Effector CD4-positive, alpha-beta T cell (primary cell): ENCODE data around the gene TNFRSF18.
A peak's percentile ranks its signal among the peaks of the same experiment; 100 is the strongest.
"Not testable (repeated sequence)": the region's sequence is repeated elsewhere in the genome, so short reads cannot be mapped to it uniquely, and the experiment has no call there.

Experiments used
- DNase-seq: peaks from one replicate; pipeline ENCODE4 v3.0.0-alpha.2; 2020

The TNFRSF18 gene

DNA sequence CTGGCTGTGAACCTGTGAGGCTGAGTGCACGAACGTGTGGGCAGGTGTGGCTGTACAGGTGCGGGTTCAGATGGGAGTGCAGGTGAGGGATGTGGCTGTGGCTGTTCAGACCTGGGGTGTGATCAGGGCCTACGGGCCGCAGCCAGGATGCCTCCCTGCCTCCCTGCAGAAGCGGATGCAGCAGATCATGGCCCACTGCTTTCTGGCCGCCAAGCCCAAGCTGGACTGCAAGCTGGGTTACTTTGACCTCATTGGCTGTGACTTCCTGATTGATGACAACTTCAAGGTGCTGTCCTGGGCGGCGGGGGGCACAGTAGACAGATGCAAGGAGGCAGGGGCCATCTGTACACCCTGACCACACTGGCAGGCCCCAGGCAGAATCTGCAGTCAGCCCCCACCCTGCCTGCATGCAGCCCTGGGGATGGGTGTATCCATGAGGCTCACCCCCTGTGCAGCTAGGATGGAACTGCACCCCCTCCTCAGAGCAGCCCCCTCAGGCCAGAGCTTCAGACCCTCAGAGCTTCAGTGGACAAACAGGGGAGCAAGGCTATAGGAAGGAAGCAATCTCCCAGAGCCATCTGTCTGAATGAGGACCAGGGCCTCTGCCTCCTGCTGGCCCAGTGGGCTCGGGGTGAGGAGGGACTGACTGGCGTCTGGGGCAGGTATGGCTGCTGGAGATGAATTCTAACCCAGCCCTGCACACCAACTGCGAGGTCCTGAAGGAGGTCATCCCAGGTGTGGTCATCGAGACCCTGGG is 9.8 kb downstream of the TNFRSF18 start:
- peak; percentile 1 for DNase-seq

DNA sequence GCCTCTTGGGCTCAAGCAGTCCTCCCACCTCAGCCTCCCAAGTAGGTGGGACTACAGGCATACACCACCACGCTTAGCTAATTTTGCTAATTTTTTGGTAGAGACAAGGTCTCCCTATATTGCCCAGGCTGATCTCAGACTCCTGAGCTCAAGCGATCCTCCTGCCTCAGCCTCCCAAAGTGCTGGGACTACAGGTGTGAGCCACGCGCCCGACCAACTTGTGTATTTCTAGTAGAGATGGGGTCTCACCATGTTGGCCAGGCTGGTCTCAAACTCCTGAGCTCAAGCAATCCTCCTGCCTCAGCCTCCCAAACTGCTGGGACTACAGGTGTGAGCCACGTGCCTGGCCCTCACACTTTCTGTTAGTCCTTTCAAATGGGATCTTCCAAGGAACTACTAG is 10.7 kb downstream of the TNFRSF18 start:
- DNase-seq: not testable (repeated sequence)

DNA sequence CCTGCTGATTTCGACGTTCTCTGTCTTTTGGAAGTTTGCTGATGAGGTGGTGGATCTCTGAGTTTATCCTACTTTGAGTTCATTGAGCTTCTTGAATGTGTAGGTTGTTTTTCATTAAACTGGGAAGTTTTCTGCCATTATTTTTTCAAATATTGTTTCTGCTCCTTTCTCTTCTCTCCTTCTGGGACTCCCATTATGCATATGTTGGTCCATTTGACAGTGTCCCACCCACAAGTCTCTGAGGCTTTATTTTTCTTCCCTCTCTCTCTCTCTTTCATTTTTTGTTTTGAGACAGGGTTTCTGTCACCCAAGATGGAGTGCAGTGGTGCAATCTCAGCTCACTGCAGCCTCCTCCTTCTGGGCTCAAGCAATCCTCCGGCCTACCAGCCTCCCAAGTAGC is 11.7 kb downstream of the TNFRSF18 start:
- DNase-seq: no peak

DNA sequence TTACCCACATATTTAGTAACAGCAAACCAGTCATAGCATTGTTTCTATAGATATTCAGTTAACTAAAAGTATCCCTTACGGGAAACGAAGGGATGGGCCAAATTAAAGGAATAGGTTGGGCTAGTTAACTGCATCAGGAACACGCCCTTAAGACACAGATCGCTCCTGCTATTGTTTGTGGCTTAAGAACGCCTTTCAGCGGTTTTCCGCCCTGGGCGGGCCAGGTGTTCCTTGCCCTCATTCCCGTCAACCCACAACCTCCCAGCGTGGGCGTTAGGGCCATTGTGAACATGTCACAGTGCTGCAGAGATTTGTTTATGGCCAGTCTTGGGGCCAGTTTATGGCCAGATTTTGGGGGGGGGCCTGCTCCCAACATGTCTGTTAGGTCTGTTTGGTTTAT is 14.7 kb downstream of the TNFRSF18 start:
- no peak for DNase-seq

DNA sequence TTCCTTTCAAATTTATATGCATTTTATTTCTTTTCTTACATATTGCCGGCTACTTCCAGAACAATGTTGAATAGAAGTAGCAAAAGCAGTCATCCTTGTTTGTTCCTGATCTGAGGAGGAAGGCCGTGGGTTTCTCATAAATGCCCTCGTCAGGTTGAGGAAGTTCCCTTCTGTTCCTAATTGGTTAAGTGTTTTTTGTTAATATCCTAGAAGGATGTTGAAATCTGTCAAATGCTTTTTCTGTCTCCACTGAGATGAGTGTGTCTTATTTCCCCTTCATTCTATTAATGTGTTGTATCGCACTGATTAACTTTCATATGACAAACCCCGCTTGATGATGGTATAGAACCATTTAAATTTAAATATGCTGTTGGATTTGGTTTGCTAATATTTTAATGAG is 17.3 kb downstream of the TNFRSF18 start:
- DNase-seq: no peak

DNA sequence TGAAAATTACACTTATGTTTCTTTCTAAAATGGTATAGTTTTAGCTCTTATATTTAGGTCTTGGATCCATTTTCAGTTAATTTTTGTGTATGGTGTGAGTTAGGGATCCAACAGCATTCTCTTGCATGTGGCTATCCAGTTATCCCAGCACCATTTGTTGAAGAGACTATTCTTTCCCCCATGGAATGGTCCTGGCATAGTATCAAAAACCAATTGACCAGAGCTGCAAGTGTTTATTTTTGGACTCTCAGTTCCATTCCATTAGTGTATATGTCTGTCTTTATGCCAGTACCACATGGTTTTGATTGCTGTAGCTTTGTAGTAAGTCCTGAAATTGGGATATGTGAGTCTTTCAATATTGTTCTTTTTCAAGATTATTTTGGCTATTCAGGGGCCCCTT is 18.5 kb downstream of the TNFRSF18 start:
- no peak for DNase-seq

DNA sequence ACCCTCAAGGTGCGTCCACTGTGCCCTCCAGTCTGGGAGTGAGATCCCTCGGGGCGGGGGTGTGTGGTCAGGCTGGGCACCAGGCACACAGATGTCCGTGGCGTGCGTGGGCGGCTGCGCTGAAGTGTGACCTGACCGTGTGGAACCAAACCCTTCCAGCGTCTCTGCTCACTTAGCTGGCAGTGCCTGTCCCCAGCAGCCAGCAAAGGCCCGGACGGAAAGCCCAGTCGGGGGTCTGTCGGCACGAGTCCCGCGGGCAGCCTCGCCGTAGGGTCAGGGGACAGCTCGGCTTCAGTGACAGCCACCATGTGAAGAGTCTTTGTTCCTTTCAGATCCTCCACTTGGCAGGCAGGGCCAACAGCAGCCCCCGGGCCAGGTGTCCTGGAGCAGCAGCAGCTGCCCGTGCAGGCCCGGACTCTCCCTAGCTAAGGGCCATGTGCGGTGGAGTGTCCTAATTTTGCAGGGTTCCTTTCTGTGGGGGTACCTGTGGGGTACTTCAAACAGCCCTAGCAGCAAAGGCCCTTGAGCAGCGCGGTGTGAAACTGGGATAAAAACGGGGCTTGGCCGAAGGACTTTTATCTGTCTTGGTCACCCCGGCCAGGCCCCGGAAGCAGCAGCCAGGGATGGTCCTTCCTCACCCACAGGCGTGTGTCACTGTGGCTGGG is 21.2 kb downstream of the TNFRSF18 start:
- peak; percentile 1 for DNase-seq

DNA sequence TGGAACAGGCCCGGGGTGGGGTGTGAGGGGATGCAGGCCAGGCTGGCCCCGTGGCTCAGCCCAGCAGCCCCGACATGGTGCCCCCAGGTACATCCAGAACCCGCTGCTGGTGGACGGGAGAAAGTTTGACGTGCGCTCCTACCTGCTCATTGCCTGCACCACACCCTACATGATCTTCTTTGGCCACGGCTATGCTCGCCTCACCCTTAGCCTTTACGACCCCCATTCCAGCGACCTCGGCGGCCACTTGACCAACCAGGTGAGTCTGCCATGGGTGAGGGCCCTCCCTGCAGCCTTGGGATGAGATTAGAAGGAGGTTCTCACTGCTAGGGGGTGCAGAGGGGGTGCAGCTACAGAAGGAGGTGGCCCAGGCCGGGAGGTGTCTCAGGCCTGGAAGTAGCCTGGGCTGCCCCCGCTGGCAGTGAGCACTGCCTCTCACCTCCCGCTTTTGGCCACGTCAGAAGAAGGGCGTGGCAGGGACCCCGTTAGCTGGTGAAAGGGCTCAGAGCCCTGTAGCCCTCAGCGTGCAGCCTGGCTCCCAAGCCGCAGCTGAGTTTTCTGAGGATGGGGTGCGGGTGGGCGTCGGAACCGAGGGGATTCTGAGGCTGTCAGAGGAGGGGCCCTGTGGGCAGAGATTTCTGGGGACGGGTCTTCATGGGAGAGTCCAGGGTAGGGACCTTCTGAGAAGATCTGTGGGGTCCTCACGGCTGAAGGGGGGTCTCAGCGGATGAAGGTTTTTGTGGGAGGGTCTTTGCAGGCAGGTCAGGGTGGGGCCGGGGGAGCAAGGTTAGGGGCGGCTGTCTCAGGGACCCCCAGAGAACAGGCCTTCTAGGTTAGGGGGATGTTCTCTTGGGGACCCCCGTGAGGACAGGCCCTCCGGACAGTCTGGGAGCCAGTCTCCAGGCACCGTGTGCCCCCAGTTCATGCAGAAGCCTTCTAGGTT is 22.3 kb downstream of the TNFRSF18 start:
- no peak for DNase-seq

DNA sequence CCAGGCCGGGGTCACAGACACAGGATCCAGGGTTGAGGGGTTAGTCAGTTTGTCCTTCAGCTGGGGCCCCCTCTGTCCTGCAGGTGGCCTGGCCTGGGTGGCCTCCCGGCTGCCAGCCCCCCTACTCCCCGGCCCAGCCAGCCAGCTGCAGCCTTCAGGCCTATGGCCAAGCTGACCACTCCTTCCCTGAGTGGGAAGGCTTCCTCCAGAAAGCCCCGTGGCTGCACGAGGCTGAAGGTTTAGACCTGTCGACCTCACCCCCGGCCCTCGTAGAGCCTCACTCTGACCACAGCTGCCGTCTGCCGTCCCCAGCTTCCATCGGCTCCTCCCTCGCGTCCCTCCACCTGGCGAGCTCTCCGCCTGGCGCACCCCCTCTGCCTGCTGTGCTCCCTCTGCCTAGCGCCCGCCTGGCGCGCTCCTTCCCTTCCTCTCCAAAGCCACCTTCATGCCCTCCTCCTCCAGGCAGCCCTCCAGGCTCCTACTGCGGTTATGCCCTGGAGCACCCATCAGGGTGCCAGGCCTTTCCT is 23.1 kb downstream of the TNFRSF18 start:
- DNase-seq: peak; percentile 1

DNA sequence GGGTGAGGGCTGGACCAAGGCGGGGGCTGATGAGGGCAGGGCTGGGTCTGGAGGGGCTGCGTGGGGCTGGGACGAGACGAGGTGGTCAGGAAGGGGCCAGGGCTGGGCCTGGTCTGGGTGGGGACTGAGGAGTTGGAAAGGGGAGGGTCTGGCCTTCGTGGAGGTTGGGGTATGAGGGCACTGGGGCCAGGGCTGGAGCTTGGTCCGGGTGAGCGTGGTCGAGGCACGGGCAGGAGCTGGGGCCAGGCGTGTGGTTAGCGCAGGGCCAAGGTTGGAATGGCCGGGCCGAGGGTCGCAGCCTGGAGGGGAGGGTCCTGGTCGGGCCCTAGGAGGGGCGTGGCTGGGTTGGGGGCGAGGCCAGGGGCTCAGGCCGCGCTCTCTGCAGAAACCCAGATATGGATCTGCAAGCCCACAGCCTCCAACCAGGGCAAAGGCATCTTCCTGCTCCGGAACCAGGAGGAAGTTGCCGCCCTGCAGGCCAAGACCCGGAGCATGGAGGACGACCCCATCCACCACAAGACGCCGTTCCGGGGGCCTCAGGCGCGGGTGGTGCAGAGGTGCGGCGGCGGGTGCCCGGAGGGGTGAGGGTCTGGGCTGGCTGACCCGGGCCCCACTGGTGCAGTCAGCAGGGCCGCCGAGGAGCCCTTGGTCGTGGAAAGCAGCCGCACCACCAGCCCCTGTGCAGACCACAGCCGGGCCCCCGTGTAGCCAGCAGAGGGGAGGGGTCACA is 23.7 kb downstream of the TNFRSF18 start:
- DNase-seq: no peak

DNA sequence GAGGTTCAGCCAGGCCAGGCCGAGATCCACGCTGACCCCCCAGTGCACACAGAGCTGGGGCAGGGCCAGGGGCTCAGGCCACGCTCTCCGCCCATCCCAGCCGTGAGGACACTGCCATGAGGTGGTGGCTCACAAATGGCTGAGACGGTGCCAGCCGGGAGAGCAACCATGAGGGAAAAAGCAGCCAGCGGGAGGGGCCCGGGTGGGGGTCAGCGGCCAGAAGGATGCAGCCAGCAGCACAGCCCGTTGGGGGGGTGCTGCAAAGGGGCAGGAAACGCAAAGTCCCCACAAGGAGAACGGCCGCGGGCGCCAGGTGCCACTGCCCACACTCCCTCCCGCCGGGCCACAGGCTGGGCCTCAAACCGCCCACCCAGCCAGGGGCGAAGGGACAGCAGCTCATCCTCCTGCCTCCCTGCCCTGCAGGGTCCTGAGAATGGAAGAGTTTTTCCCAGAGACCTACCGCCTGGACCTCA is 24.4 kb downstream of the TNFRSF18 start:
- DNase-seq: no peak

DNA sequence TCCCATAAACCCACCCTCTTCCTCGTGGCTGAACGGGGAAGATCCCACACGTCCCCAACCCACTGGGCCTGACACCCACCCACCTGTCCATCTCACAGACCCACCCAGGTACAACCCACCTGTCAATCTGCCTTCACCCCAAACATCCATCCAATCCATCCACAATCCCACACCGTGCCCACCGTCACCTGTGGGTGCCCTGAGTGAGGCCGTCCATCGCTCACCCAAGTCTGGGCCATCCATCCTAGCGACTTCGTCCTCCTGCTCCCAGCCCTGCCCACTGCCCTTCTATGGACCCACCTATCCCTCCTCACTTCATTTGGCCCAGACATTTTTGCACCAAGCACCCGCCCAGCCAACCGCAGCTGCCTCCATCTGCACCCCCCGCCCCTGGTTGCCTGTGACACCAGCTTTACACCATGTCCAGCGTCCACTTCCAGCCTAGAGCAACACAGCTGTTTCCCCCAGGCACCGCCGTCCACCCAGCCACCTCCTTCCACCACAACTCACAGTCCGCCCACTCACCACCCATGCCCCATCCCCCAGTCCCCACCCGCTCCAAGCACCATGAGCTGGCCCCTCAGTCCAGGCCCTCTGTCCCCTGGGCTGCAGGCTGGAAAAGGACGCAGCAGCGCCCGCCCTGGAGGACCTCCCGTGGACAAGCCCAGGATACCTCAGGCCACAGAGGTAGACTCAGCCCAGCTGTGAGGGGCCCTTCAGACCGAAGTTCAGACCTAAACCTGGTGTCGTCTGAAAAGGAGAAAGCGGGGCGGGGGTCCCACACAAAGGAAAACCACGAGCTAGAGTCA is 25.1 kb downstream of the TNFRSF18 start:
- DNase-seq: no peak

DNA sequence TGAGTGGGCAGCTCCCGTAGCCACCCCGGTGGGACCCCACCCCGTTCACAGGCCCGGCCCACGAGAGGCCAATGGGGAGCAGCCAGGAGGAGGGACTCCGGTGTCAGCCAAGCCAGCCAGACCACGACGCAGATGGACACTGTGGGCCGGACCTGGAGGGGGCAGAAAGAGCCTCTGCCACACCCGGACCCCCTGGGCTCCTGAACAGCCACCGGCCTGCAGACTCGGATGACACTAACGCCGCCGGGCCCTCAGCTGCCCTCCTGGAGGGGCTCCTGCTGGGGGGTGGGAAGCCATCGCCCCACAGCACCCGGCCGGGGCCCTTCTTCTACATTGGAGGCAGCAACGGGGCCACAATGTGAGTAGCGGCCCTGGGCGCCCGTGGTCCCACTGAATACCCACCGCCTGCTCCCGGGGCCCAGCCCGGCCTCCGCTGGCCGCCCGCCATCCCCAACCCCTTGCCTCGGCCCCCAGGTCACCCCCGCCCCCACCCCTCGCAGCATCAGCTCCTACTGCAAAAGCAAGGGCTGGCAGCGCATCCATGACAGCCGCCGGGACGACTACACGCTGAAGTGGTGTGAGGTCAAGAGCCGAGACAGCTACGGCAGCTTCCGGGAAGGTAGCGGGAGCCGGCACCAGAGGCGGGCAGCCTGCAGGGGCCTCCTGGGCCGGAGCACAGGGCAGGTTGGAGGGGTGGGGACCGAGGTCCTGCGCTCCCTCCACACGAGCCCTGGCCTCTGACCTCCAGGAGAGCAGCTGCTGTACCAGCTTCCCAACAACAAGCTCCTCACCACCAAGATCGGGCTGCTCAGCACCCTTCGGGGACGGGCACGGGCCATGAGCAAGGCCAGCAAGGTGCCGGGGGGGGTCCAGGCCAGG is 26.2 kb downstream of the TNFRSF18 start:
- DNase-seq: no peak

DNA sequence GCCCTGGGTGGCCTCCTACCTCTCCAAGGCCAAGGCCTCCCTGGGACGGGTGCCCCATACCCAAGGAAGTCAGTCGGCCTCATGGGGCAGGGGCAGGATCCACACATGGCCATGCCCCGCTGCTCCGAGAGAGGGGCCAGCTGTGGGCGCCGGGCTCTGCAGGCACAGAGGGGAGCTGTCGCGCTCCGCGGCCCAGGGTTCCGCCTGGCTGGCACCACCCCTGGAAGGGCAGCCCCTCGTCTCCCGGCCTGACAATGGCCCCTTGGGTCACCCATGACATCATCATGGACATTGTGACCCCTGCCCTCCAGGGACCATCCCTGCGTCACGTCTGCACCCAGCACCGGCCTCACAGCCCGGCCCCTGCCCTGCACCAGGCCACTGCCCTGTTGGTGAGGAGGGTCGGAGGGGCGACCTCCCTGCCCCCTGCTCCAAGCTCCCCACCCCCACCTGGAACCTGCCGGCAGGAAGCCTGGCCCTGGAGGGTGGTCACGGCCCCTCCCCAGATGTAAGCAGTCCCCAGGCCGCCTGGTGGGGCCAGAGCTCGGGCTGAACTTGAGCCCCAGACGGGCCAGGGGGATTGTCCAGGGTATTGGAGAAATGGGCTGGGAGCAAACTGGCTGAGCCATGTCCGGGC is 26.9 kb downstream of the TNFRSF18 start:
- no peak for DNase-seq

DNA sequence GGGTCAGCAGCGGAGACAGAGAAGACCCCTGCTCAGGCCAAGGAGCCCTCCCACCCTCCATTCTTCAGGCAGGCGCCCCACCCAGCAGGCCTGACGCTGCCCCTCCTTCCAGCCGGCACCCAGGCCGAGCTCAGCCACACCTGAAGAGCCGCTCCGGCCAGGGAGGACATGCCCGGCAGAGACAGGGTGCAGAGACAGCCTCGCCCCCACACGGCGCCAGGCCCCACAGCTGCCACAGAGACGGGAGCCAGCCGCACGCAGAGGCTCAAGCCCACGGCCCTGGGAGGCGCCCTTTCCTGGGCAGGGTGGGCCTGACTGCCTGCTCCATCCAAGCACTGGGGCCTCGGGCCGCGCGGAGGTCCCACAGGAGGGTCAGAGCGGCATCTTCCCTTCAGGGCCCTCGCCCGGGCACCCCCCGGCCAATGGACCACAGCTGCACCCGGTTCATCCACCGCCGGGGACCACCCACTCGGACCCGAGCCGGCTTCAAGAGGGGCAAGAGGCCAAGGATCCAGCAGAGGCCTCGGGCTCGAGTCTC is 27.5 kb downstream of the TNFRSF18 start:
- peak; percentile 1 for DNase-seq

DNA sequence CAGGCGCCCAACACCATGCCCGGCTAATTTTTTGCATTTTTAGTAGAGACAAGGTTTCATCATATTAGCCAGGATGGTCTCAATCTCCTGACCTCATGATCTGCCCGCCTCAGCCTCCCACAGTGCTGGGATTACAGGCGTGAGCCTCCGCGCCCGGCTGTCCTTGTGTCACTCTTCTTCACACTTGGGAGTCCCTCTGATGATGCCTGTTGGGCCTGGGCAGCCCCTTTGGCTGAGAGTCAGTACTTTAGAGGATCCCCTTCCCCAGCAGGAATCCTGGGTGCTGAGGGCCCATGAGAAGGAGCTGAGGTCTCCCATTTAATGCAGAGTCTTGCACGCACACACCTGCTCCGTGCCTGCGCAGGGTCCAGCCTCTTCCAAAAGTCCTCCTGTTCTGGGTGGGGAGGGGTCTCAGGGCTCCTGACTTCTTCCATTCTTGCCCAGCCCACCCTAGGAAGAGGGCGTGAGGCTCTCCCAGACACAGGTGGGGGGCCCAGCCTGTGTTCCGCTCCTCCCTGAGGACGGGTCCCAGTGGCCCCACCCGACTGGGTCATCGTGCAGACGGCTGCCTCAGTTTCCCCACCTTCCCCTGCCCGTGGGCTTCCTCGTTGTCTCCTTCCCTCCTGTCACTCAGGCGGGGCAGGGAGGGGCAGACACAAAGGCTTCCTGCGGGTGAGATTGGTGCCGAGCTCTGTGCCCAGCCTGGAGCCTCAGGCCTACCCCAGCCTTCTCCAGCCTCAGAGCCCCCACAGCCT is 28.8 kb downstream of the TNFRSF18 start:
- peak; percentile 1 for DNase-seq

DNA sequence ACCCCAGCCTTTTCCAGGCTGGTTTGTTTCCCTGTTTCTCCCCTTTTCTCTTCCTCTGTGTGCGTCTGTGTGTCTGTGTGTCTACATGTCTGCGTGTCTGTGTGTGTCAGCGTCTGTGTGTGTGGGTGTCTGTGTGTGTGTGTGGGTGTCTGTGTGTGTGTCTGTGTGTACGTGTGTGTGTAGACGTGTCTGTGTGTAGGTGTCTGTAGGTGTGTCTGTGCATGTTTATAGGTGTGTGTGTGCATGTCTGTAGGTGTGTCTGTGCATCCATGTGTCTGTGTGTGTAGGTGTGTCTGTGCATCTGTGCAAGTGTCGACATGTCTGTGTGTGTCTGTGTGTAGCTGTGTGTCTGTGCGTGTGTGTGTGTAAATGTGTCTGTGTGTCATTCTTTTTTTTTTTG is 29.5 kb downstream of the TNFRSF18 start:
- peak; percentile 1 for DNase-seq

DNA sequence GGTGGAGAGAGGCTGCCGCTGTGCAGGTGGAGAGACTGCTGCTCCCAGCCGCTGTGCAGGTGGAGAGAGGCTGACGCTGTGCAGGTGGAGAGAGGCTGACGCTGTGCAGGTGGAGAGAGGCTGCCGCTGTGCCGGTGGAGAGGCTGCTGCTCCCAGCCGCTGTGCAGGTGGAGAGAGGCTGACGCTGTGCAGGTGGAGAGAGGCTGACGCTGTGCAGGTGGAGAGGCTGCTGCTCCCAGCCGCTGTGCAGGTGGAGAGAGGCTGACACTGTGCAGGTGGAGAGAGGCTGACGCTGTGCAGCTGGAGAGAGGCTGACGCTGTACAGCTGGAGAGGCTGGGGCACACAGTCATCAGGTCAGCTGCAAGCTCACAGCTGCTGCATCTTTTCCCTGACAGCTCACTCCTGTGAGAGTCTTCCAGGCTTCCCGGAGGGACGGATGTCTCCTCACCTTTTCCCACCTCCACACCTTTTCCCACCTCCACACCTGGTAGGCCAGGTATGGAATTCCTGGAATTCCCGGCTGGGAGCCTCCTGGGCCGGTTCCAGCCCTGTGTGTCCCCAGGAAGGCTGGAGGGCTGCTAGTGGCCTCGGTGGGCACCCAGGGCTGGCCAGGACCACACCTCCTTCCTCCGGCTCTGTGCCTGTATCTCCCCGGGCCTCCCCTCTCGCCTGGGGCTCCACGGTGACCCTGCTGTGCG is 30.2 kb downstream of the TNFRSF18 start:
- DNase-seq: not testable (repeated sequence)
